Measurements from ENCODE around the gene APC2. TPM values are rescaled to one million over a fixed set of nuclear protein-coding genes. Genes with fewer than 3 reads are reported as not detected.
A peak's percentile ranks its signal among the peaks of the same experiment; 100 is the strongest.

Gene APC2
- total RNA-seq, 1 experiment from 2014 or later, result 0.68 TPM

- DNase-seq, result peak; percentile 81
- H2BK12ac ChIP-seq (ENCODE audit: insufficient read length, low read depth, low read length), result no peak overlapping the region
- H2BK15ac ChIP-seq (ENCODE audit: low read depth, low read length), result no peak overlapping the region; the same call in 1 of the 2 replicates
- no peaks in the 10 kb centered on the region for H4K20me1 ChIP-seq (ENCODE audit: control insufficient read depth, insufficient read depth, insufficient read length)
- no peaks in the 10 kb centered on the region for H3K79me2 ChIP-seq (ENCODE audit: insufficient read depth, low read length)
- no peak overlapping the region for H3K56ac ChIP-seq (ENCODE audit: insufficient read length, low read depth, low read length)
- no peaks in the 10 kb centered on the region for H3K79me1 ChIP-seq (ENCODE audit: insufficient read depth, low read depth, low read length, poor library complexity, severe bottlenecking)
- no peak overlapping the region for H3T11ph ChIP-seq (ENCODE audit: low read length)
- H4K5ac ChIP-seq (ENCODE audit: insufficient read length, low read depth, low read length), result no peak overlapping the region
- H3K23ac ChIP-seq (ENCODE audit: insufficient read length, low read depth, low read length), result no peak overlapping the region
- no peak overlapping the region for H4K8ac ChIP-seq (replicated peaks; ENCODE audit: insufficient read length, low read depth, low read length)
- no peak overlapping the region for H2BK5ac ChIP-seq (ENCODE audit: insufficient read length, low read length)
- no peak overlapping the region for H3K9ac ChIP-seq (ENCODE audit: extremely low read depth, insufficient read length, low read length)
- H3K9me3 ChIP-seq (ENCODE audit: control insufficient read depth, low read depth, low read length), result no peaks in the 10 kb centered on the region
- H3K4me3 Mint-ChIP-seq, result no peak overlapping the region
- H3K4me2 ChIP-seq (ENCODE audit: insufficient read depth, insufficient read length, low read length), result peak overlapping the region; percentile 37
- peaks cover 54% of the 10 kb centered on the region for H3K27me3 ChIP-seq (ENCODE audit: insufficient read depth, low read length)
- WGBS (ENCODE audit: extremely low coverage, insufficient read length, low lambda C conversion rate), result no CpG with 5 or more reads among the region's 83 CpGs
- H3K4me1 ChIP-seq (ENCODE audit: insufficient read depth, low read length), result no peaks in the 10 kb centered on the region
- H2BK20ac ChIP-seq (ENCODE audit: low read depth, low read length, poor library complexity, severe bottlenecking), result no peak overlapping the region
- peaks cover 71% of the 10 kb centered on the region for H3K27me3 Mint-ChIP-seq (ENCODE audit: low read depth)
- no peak overlapping the region for H3K27ac ChIP-seq (ENCODE audit: insufficient read length, low read depth, low read length)
- no peaks in the 10 kb centered on the region for H3K36me3 Mint-ChIP-seq (ENCODE audit: insufficient read depth in 1 of 3, low read depth in 3 of 3)
- H4K91ac ChIP-seq (ENCODE audit: insufficient read length, low read depth, low read length), result no peak overlapping the region
- H3K4me1 Mint-ChIP-seq, result peaks cover 2 to 4% of the 10 kb centered on the region in 2 experiments; a peak in 2 of 4 replicates
- no peak overlapping the region for H3K18ac ChIP-seq (ENCODE audit: insufficient read length, low read depth, low read length)
- H2BK120ac ChIP-seq (ENCODE audit: low read depth, low read length, poor library complexity, severe bottlenecking), result no peak overlapping the region
- H2AK5ac ChIP-seq (ENCODE audit: insufficient read length, low read length), result no peak overlapping the region
- no peak overlapping the region for H3K4ac ChIP-seq (ENCODE audit: low read depth, low read length)
- H3K9me3 Mint-ChIP-seq, result no peaks in the 10 kb centered on the region
- H3K14ac ChIP-seq (ENCODE audit: insufficient read depth, low read length), result no peak overlapping the region; the same call in 1 of the 2 replicates
- peak; percentile 67 for TF ChIP-seq CTCF (conservative IDR thresholded peaks at IDR 0.05)
- no peak overlapping the region for H3K27ac Mint-ChIP-seq
- no peak overlapping the region for H2AFZ ChIP-seq (ENCODE audit: low read length)
- peaks cover 5% of the 10 kb centered on the region for H3K23me2 ChIP-seq (ENCODE audit: insufficient read length, low read depth, low read length, poor library complexity, severe bottlenecking)
Observed at GRCh38 chr19:1465191-1466016, 15.5 kb downstream of the APC2 start.
